BJ (cell line): ENCODE data around the gene SUSD6. TPM values are rescaled to one million over a fixed set of nuclear protein-coding genes. Genes with fewer than 3 reads are reported as not detected.

Source experiments
- CTCF ChIA-PET: fragments of 350-600 bp; formaldehyde crosslinking; extraction: SDS; loops from one replicate; lab custom pipeline; 2021; ENCODE audit warnings: antibody characterized with exemption, inconsistent platforms; lab: Yijun Ruan, JAX
- POLR2A ChIA-PET: fragments of 300-600 bp; sonication (Branson Sonifier 250); formaldehyde crosslinking; extraction: SDS; loops from one replicate; lab custom pipeline; 2021; ENCODE audit warnings: antibody characterized with exemption; lab: Charles Lee
- DNase-seq: peaks from one replicate; pipeline ENCODE4 v3.0.0-alpha.2; 2011; ENCODE audit warnings: low read depth
- H3K27me3 ChIP-seq: 2 replicates; pipeline ENCODE4 v1.6.0; 2011; ENCODE audit warnings: low read length; ENCODE audit not compliant: control insufficient read depth, insufficient read depth
- H3K36me3 ChIP-seq: 2 replicates; pipeline ENCODE4 v1.5.1; 2011; ENCODE audit warnings: low read length; ENCODE audit not compliant: control insufficient read depth, insufficient read depth
- H3K4me3 ChIP-seq: 2 replicates; pipeline ENCODE4 v1.5.1; 2011; ENCODE audit warnings: low read depth, mild to moderate bottlenecking, control low read depth, low read length
- polyA plus RNA-seq: library from polyadenylated mRNA; depleted of rRNA; stranded (reverse); fragments of >200 nt; gene quantifications from 2 replicates; pipeline ENCODE4 v1.2.3, GENCODE V29; 2011; rRNA removed
- TF ChIP-seq, protein P1 (sequence below): IDR thresholded peaks from 2 replicates; pipeline ENCODE4 v1.5.1; 2011; ENCODE audit warnings: low read depth, mild to moderate bottlenecking, control low read depth, inconsistent platforms, low read length, moderate library complexity; ENCODE audit not compliant: insufficient read depth

Gene SUSD6
- polyA plus RNA-seq, 1 experiment = 20.3 TPM

DNA sequence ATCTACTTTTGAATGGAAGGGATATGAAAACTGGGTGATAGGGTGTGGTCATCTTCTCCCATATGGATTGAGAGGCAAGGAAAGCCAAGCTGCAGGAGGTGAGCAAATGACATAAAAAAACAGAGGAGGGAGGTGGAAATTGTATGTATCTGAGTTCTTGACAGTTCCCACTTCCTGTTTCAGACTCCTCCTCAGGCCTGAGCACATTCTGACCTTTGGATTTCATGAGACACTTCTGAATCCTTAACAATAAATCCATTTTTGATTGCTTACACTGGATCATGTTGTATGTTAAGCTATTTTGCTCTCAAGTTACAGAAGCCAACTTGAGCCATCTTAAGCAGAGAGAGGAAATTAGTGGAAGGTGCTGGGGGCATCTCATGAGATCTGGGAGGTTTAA is 143.9 kb downstream of the SUSD6 start:
- Histone ChIP-seq H3K4me3 (no peak overlapping the region), H3K27me3 (peaks cover 2% of the 10 kb centered on the region; the same call in 1 of the 2 replicates), H3K36me3 (no peaks in the 10 kb centered on the region)
- TF ChIP-seq, protein P1, sequence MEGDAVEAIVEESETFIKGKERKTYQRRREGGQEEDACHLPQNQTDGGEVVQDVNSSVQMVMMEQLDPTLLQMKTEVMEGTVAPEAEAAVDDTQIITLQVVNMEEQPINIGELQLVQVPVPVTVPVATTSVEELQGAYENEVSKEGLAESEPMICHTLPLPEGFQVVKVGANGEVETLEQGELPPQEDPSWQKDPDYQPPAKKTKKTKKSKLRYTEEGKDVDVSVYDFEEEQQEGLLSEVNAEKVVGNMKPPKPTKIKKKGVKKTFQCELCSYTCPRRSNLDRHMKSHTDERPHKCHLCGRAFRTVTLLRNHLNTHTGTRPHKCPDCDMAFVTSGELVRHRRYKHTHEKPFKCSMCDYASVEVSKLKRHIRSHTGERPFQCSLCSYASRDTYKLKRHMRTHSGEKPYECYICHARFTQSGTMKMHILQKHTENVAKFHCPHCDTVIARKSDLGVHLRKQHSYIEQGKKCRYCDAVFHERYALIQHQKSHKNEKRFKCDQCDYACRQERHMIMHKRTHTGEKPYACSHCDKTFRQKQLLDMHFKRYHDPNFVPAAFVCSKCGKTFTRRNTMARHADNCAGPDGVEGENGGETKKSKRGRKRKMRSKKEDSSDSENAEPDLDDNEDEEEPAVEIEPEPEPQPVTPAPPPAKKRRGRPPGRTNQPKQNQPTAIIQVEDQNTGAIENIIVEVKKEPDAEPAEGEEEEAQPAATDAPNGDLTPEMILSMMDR = no peak
- no peak for DNase-seq
- CTCF ChIA-PET = no interaction called here
- POLR2A ChIA-PET = no interaction called here

GRCh38 chr14:69755784-69756183 is 144.4 kb downstream of the SUSD6 start:
- Histone ChIP-seq H3K36me3 (no peaks in the 10 kb centered on the region), H3K4me3 (no peak overlapping the region), H3K27me3 (peaks cover 2% of the 10 kb centered on the region; the same call in 1 of the 2 replicates)
- POLR2A ChIA-PET = no interaction called here
- TF ChIP-seq, protein P1 = no peak
- CTCF ChIA-PET = no interaction called here
- DNase-seq = no peak

- Histone ChIP-seq H3K27me3 (peaks cover 2% of the 10 kb centered on the region; the same call in 1 of the 2 replicates), H3K36me3 (no peaks in the 10 kb centered on the region), H3K4me3 (no peak overlapping the region)
- ChIA-PET CTCF (no interaction called here), POLR2A (no interaction called here)
- TF ChIP-seq, protein P1 = no peak
- DNase-seq = no peak
Observed at GRCh38 chr14:69756298-69756697, 144.9 kb downstream of the SUSD6 start.

DNA sequence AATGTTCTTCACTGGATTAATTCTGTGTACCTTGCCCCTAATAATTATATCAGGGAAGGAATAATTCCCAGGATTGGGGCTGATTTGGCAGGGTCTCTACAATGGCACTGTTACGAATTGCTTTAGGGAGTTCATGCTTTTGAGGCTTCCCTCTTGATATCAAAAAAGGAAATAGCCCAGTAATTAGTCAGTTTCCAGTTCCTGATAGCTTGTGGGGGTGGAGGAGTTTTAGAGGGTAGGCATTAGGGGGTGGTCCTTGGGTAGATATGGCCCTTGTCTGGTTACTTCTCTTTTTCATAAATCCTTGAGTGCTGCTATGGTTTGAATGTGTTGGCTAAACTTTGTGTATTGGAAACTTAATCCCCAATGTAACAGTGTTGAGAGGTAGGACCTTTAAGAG is 149.4 kb downstream of the SUSD6 start:
- ChIA-PET POLR2A (no interaction called here), CTCF (interaction anchor here (1.0 to 1.5 kb wide), 2 partner anchors 58 to 176 kb away, joined by 3 read pairs; no protein-coding TSS in a partner anchor)
- TF ChIP-seq, protein P1 = no peak
- DNase-seq = no peak
- no peak overlapping the region for H3K4me3 ChIP-seq
- H3K36me3 ChIP-seq = no peaks in the 10 kb centered on the region
- no peaks in the 10 kb centered on the region for H3K27me3 ChIP-seq

DNA sequence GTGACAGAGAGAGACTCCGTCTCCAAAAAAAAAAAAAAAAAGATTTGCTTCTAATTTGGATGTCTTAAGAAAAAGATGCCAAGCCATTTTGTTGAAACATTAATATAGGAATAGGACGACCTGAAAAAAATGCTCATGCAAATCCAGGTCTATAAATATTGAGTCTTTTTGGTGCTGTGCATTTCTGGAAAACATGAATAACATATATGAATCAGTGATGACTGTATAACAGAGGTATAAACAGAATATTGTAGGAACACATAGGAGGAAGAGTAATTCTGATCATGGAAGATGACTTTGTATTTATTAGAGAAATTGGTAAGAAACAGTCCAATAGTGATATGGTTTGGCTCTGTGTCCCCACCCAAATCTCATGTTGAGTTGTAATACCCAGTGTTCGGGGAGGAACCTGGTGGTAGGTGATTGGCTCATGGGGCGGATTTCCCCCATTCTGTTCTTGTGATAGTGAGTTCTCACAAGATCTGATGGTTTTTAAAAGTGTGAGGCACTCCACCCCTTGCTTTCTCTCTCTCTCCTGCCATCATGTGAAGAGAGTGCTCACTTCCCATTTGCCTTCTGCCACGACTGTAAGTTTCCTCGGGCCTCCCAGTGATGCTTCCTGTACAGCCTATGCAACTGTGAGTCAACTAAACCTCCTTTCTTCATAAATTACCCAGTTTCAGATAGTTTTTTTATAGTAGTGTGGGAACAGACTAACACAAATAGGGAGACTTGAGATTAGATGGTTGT is 152.5 kb downstream of the SUSD6 start:
- Histone ChIP-seq H3K36me3 (peaks cover 6% of the 10 kb centered on the region; the same call in 1 of the 2 replicates), H3K27me3 (no peaks in the 10 kb centered on the region), H3K4me3 (no peak overlapping the region)
- ChIA-PET POLR2A (no interaction called here), CTCF (no interaction called here)
- TF ChIP-seq, protein P1 = no peak
- no peak for DNase-seq

Other genes with a start within 250 kb of the SUSD6 start
- 43.1 and 109 TPM in 2 replicates for gene ERH, start 213.3 kb upstream of the SUSD6 start, polyA plus RNA-seq
- gene SLC39A9, start 212.9 kb upstream of the SUSD6 start, polyA plus RNA-seq = 70.3 and 86.3 TPM in 2 replicates
- 0.01 TPM in 2 replicates for gene PLEKHD1, start 126.9 kb upstream of the SUSD6 start, polyA plus RNA-seq
- gene CCDC177, start 36.7 kb upstream of the SUSD6 start, polyA plus RNA-seq = not detected in 2 replicates
- 162 and 194 TPM in 2 replicates for gene SRSF5, start 155.5 kb downstream of the SUSD6 start, polyA plus RNA-seq
- not detected in 2 replicates for gene SLC10A1, start 185.6 kb downstream of the SUSD6 start, polyA plus RNA-seq